K562 treated with DMSO at 1 percent for 24 hours (cell line): ENCODE data around the gene PLSCR4. TPM values are rescaled to one million over a fixed set of nuclear protein-coding genes. Genes with fewer than 3 reads are reported as not detected.

Experiments used
- total RNA-seq: library from RNA; unstranded; fragments of 300-600 nt; gene quantifications from 2 replicates; pipeline ENCODE4 v1.2.3, GENCODE V29; 2022; ENCODE audit warnings: low read depth; ENCODE audit not compliant: insufficient read depth

PLSCR4 gene, protein sequence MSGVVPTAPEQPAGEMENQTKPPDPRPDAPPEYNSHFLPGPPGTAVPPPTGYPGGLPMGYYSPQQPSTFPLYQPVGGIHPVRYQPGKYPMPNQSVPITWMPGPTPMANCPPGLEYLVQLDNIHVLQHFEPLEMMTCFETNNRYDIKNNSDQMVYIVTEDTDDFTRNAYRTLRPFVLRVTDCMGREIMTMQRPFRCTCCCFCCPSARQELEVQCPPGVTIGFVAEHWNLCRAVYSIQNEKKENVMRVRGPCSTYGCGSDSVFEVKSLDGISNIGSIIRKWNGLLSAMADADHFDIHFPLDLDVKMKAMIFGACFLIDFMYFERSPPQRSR
- 0.25 and 1.9 TPM in 2 replicates for total RNA-seq

DNA sequence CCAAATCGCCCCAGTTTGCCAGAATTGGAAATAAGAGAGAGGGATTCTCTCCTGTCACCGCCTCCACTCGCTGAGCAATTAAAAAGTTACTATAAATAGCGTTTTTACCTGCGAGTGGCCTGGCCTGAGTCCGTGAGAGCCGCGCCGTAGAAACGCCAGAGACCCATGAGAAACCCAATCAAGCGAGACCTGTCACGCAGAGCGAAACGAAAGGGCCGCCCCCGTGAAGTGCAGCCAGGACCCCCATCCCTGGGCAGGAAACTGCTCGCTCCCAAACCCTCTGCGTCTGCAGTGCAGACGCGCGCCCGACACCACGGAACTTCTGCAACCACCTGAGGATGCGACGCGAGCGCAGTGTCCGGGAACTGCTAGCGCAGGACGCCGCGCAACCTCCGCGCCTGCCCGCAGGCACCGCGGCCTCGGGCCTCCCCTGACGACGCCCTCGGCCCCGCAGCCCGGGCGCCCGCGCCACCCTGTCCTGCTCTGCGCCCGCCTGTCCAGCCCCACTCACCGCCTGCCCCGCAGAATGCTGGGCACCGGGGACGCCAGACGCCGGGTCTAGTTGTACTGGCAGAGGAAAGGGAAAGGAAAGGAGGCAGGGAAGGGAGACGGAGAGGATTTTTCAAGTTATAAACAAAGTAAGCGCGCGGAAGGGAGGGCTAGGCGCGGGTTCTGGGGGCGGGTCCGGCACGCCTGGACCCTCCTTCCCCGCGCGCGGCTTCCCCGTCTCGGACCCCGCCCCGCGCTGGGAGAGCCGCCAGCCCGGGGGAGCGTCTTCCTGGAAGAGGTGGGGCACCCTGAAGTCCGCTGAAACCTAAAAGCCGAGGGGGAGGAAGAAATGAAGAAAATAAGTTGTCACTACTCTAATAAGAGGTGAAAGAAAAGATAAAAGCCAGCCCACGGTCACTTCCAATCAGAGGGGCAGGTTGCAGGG, at the start of gene PLSCR4:
Gene PLSCR4 (minus strand): TSS at position 657 of the 934 bp plus-strand sequence. CDS start 29,034 bp downstream, outside the sequence.

GRCh38 chr3:146160964-146161662, 89.8 kb downstream of the PLSCR4 start, which contains the start of gene PLOD2:
Gene PLOD2, minus strand, starts transcription at chr3:146161184. Its CDS starts 195 bp downstream, at chr3:146160989.

Other genes with a start within 250 kb of the PLSCR4 start
- gene PLOD2, start 89.9 kb downstream of the PLSCR4 start, total RNA-seq, result 0.38 TPM in 1 of 2 replicates, not detected in the other
- not detected in 2 replicates for gene PLSCR2, start 218.5 kb upstream of the PLSCR4 start, total RNA-seq